GM12878 (cell line): Measurements from ENCODE around the gene COL13A1. TPM values are rescaled to one million over a fixed set of nuclear protein-coding genes. Genes with fewer than 3 reads are reported as not detected.

Experiments used
- ATAC-seq: fragments of 200-7000 bp; cut with Tn5 transposase; 3 replicates; pipeline ENCODE4 v1.9.1; 2020; ENCODE audit warnings: mild to moderate bottlenecking, moderate library complexity
- BruUV-seq: library from RNA; stranded (reverse); fragments of 400-500 nt; replicated peaks from 2 replicates; lab custom pipeline; 2021; lab: Mats Ljungman, UMichigan
- CTCF ChIA-PET: fragments of 300-600 bp; sonication (Branson Sonifier 250); formaldehyde crosslinking; extraction: SDS; loops from one replicate; lab custom pipeline; 2021; ENCODE audit warnings: inconsistent platforms; lab: Yijun Ruan, JAX
- POLR2A ChIA-PET: fragments of 350-600 bp; formaldehyde crosslinking; extraction: SDS; loops from one replicate; lab custom pipeline; 2021; ENCODE audit warnings: inconsistent platforms; lab: Charles Lee
- RAD21 ChIA-PET: fragments of 300-600 bp; sonication (Branson Sonifier 250); formaldehyde crosslinking; loops from one replicate; lab custom pipeline; 2023; ENCODE audit warnings: antibody characterized with exemption; ENCODE audit not compliant: unreplicated experiment; lab: Charles Lee
- SMC1A ChIA-PET: fragments of 300-600 bp; sonication (Branson Sonifier 250); formaldehyde crosslinking; loops from one replicate; lab custom pipeline; 2023; ENCODE audit not compliant: unreplicated experiment, uncharacterized antibody; lab: Charles Lee
- DNase-seq: peaks from one replicate; pipeline ENCODE4 v3.0.0-alpha.2; 2011; ENCODE audit warnings: low read depth, low spot score
- FAIRE-seq: peaks from 3 replicates; lab custom pipeline; 2011; peaks lifted over from hg19 to GRCh38; lab: Jason Lieb, UNC
- H2AFZ ChIP-seq: 2 replicates; pipeline ENCODE4 v1.6.0; 2011; ENCODE audit warnings: low read depth, low read length, control low read depth; ENCODE audit not compliant: control insufficient read depth
- H3K27ac ChIP-seq: 2 replicates; pipeline ENCODE4 v1.5.1; 2011; ENCODE audit warnings: control low read depth; ENCODE audit not compliant: control insufficient read depth, insufficient read depth
- H3K27me3 ChIP-seq, 2 experiments: replicated peaks in 1 of 2; 2 replicates each; pipeline versions ENCODE4 v1.6.0 to v1.6.1; 2011; ENCODE audit warnings: low read length in 1 of 2; ENCODE audit not compliant: control insufficient read depth in 2 of 2, insufficient read depth in 2 of 2
- H3K36me3 ChIP-seq, 2 experiments: 2 replicates each; pipeline ENCODE4 v1.5.1; 2011; ENCODE audit warnings: low read length in 1 of 2; ENCODE audit not compliant: control insufficient read depth in 2 of 2, insufficient read depth in 2 of 2
- H3K4me1 ChIP-seq: 2 replicates; pipeline ENCODE4 v1.6.1; 2011; ENCODE audit warnings: mild to moderate bottlenecking, low read length, moderate library complexity, mixed read lengths; ENCODE audit not compliant: control insufficient read depth, insufficient read depth
- H3K4me2 ChIP-seq: 2 replicates; pipeline ENCODE4 v1.6.0; 2011; ENCODE audit warnings: control low read depth; ENCODE audit not compliant: control insufficient read depth, insufficient read depth
- H3K4me3 ChIP-seq: fragments of 200-600 bp; sonication (generic); 2 replicates; pipeline ENCODE4 v1.5.1; 2016
- H3K79me2 ChIP-seq: 2 replicates; pipeline ENCODE4 v1.6.0; 2011; ENCODE audit warnings: low read length; ENCODE audit not compliant: control insufficient read depth, insufficient read depth
- H3K9ac ChIP-seq: 2 replicates; pipeline ENCODE4 v1.8.0; 2011; ENCODE audit warnings: low read length, control low read depth, mixed read lengths; ENCODE audit not compliant: control insufficient read depth, insufficient read depth
- H3K9me3 ChIP-seq: replicated peaks from 3 replicates; pipeline ENCODE4 v1.5.1; 2011; ENCODE audit warnings: mild to moderate bottlenecking, low read length; ENCODE audit not compliant: control insufficient read depth, insufficient read depth
- H4K20me1 ChIP-seq: 2 replicates; pipeline ENCODE4 v1.6.0; 2011; ENCODE audit not compliant: control insufficient read depth, insufficient read depth
- MLLT1 ChIP-seq: fragments of 450-650 bp; IDR thresholded peaks from 2 replicates; pipeline ENCODE4 v1.6.1; 2016; ENCODE audit warnings: mild to moderate bottlenecking
- NFYA ChIP-seq: IDR thresholded peaks from 2 replicates; pipeline ENCODE4 v1.6.1; 2011; ENCODE audit warnings: low read depth, mild to moderate bottlenecking, low read length, improper control_type of control experiment, borderline replicate concordance
- RB1 ChIP-seq: fragments of 450-650 bp; formaldehyde crosslinking; IDR thresholded peaks from 2 replicates; pipeline ENCODE4 v1.6.1; 2017; ENCODE audit warnings: mild to moderate bottlenecking, borderline replicate concordance
- RFX5 ChIP-seq: IDR thresholded peaks from 2 replicates; pipeline ENCODE4 v1.6.1; 2011; ENCODE audit warnings: low read depth, low read length, improper control_type of control experiment
- SIX5 ChIP-seq: IDR thresholded peaks from 2 replicates; pipeline ENCODE4 v1.6.1; 2011; ENCODE audit warnings: mild to moderate bottlenecking, low read depth, low read length, moderate library complexity; ENCODE audit not compliant: severe bottlenecking
- SREBF2 ChIP-seq: IDR thresholded peaks from 2 replicates; pipeline ENCODE4 v1.6.1; 2012; ENCODE audit warnings: mild to moderate bottlenecking, low read length
- ZBTB4 ChIP-seq: fragments of 450-650 bp; formaldehyde crosslinking; IDR thresholded peaks from 2 replicates; pipeline ENCODE4 v1.4.0; 2022; ENCODE audit warnings: mild to moderate bottlenecking, moderate library complexity
- ZNF687 ChIP-seq: fragments of 450-650 bp; IDR thresholded peaks from 2 replicates; pipeline ENCODE4 v1.6.1; 2017; ENCODE audit warnings: mild to moderate bottlenecking, moderate library complexity
- WGBS: methylation state at CpG from one replicate; pipeline ENCODE4 v1.1.6; 2016; ENCODE audit warnings: low lambda C conversion rate; ENCODE audit not compliant: insufficient replicate concordance, insufficient coverage; ENCODE audit errors: missing lambda C conversion rate; 5-methylcytosine and 5-hydroxymethylcytosine counted together
- in situ Hi-C: fragments of 300-500 bp; cut with MboI; formaldehyde crosslinking; loops from 9 replicates; pipeline ENCODE4 v1.14.3; 2018; ENCODE audit warnings: mixed read lengths
- intact Hi-C: fragments of 100-400 bp; cut with micrococcal nuclease; formaldehyde crosslinking; loops from one replicate; pipeline ENCODE4 v1.14.2; 2022; ENCODE audit not compliant: unreplicated experiment
- polyA plus RNA-seq, 11 experiments: library from polyadenylated mRNA; depleted of rRNA in 4 of 11; unstranded in 6 of 11; stranded (reverse) in 5 of 11; fragments of >200 nt; fragmentation: Nextera tagmentation in 4 of 11; fragmentation: Illumina TruSeq in 1 of 11; extraction: Ambion mirVana in 4 of 11; extraction: Trizol in 1 of 11; gene quantifications; 1 replicate in 1 of 11; 2 replicates in 10 of 11; pipeline versions ENCODE4 v1.2.1 to v1.2.3, GENCODE V29; 2011 to 2016; ENCODE audit warnings: inconsistent platforms in 2 of 11, missing spikeins in 2 of 11, low read depth in 1 of 11
- total RNA-seq, 4 experiments: library from RNA; depleted of rRNA in 3 of 4; stranded (reverse); fragments of >200 nt in 3 of 4; fragmentation: Illumina TruSeq in 1 of 4; extraction: Trizol in 1 of 4; gene quantifications; 2 replicates each; pipeline versions ENCODE4 v1.2.1 to v1.2.3, GENCODE V29; 2013 to 2021
- TF ChIP-seq, protein P1 (sequence below): fragments of 450-650 bp; conservative IDR thresholded peaks from 2 replicates; pipeline ENCODE4 v1.6.1; 2017; ENCODE audit warnings: mild to moderate bottlenecking, moderate library complexity

Gene COL13A1
- total and polyA plus RNA-seq, 10 of the 15 experiments (the other 5 are each of a cell fraction or from before 2014, with no cell fraction given), result 0.03 to 0.15 (median 0.05) TPM; not detected in 7

- in situ Hi-C loops, result no loop called here
- H3K9me3 ChIP-seq, result no peaks in the 10 kb centered on the region; the same call in 2 of the 3 replicates
- no peaks in the 10 kb centered on the region for H4K20me1 ChIP-seq
- no peak overlapping the region for H3K4me3 ChIP-seq
- no TSS peak for BruUV-seq
- no peak overlapping the region for H3K4me2 ChIP-seq
- 27% methylated on average over 11 of the region's 11 CpGs for WGBS
- ChIA-PET RAD21 (no interaction called here), CTCF (interaction anchor here (0.6 kb wide), 1 partner anchor 51 kb away, joined by 3 read pairs; no protein-coding TSS in a partner anchor), POLR2A (no interaction called here), SMC1A (no interaction called here)
- no peak for FAIRE-seq
- no peaks in the 10 kb centered on the region for H3K36me3 ChIP-seq
- H2AFZ ChIP-seq, result no peak overlapping the region
- no peak for TF ChIP-seq RFX5
- TF ChIP-seq SIX5, result no peak
- no peak for TF ChIP-seq RB1
- no peak for TF ChIP-seq NFYA
- no peak for TF ChIP-seq SREBF2
- no peak for TF ChIP-seq ZNF687
- TF ChIP-seq ZBTB4, result no peak
- TF ChIP-seq, protein P1, sequence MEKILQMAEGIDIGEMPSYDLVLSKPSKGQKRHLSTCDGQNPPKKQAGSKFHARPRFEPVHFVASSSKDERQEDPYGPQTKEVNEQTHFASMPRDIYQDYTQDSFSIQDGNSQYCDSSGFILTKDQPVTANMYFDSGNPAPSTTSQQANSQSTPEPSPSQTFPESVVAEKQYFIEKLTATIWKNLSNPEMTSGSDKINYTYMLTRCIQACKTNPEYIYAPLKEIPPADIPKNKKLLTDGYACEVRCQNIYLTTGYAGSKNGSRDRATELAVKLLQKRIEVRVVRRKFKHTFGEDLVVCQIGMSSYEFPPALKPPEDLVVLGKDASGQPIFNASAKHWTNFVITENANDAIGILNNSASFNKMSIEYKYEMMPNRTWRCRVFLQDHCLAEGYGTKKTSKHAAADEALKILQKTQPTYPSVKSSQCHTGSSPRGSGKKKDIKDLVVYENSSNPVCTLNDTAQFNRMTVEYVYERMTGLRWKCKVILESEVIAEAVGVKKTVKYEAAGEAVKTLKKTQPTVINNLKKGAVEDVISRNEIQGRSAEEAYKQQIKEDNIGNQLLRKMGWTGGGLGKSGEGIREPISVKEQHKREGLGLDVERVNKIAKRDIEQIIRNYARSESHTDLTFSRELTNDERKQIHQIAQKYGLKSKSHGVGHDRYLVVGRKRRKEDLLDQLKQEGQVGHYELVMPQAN, result no peak
- no peak for TF ChIP-seq MLLT1
- H3K9ac ChIP-seq, result no peak overlapping the region
- H3K27ac ChIP-seq, result no peak overlapping the region
- ATAC-seq, result no peak
- H3K27me3 ChIP-seq, result peaks cover 0 to 4% of the 10 kb centered on the region in 2 experiments; a peak in 1 of 4 replicates
- intact Hi-C loops, result no loop called here
- no peaks in the 10 kb centered on the region for H3K79me2 ChIP-seq
- H3K4me1 ChIP-seq, result no peaks in the 10 kb centered on the region
- DNase-seq, result no peak
These were observed 15.4 kb downstream of the COL13A1 start for GRCh38 chr10:69817078-69817581.
